CD1c-positive myeloid dendritic cell (primary cell): ENCODE measurements around the gene WDR7.

Source experiments
- DNase-seq: peaks from one replicate; pipeline ENCODE4 v3.0.0-alpha.2; 2016; ENCODE audit errors: extremely low spot score

The WDR7 gene

DNA sequence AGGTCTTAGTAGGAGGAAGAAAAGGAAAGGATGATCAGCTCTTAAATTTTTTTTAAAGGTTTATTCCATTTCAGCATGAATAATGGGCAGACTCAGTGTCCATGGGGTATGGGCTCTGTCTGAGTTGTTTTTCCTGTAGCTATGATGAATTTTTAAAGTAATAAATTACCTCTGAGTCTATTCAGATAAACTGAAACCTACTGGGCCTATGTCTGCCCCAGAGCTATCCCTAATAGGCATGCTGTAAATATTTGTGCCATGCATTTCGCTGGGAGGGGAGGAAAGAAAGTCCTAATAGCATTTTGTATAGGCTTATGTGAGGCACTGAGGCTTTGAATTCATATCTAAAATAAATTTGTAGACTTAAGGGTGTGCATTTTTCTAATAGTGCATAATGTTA, 285.3 kb downstream of the WDR7 start:
- DNase-seq: no peak

DNA sequence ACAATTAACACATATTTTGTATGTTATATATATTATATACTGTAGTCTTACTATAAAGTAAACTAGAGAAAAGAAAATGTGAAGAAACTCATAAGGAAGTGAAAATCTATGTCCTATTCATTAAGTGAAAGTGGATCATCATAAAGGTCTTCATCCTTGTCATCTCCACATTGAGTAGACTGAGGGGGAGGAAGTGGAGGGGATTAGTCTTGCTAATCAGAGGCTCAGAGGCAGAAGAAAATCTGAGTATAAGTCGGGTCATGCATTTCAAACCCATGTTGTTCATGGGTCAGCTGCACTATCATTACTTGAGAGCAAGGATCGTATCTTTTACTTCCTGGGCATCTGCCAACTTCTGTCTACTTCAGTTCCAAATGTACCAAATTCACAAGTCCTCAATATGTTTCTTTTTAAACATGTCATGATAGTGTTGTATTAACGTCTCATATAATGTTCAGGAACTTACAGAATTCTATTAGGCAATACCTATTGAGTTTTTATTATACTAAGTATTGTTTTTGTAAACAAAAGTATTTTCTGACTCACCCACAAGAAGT, 286.8 kb downstream of the WDR7 start:
- no peak for DNase-seq

DNA sequence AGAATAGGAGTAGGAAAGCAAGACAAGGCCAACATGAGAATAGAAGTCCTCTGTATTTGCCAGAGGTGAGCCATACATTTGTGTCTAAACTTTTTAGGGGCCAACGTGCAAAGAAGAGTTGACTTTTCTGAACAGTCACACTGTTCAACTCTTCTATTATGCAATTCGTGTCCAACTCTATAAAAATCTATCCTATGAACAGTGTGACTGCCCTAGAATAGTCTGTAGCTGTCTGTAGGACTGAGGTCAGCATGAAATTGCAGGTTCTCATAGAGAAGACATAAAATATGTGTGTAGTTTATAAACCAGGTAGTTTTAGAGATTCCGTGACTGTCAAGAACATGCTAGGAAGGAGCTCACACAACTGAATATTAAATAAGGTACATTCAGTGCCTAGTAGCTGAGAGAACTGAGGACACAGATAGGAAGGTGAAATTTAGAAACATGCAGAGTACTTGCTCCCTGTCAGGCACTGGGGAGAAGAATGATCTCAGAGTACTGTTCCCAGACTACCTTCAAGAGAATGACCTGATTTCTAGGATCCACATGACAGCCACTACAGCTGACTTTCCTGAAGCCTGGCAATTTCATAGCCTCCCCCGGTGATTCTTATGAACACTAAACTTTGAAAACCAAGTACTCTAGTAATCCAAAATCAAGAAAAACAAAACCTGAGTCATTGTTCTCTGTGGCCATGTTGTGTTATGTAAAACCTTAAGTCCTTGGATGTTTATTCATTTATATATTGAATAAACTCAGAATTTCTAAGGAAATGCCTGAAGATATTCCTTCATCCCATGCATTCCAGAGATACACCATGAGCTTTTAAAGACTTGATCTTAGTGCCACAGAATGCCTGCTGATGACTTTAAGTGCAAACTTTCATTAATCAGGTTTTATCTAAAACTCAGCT, 294.3 kb downstream of the WDR7 start:
- DNase-seq: no peak

DNA sequence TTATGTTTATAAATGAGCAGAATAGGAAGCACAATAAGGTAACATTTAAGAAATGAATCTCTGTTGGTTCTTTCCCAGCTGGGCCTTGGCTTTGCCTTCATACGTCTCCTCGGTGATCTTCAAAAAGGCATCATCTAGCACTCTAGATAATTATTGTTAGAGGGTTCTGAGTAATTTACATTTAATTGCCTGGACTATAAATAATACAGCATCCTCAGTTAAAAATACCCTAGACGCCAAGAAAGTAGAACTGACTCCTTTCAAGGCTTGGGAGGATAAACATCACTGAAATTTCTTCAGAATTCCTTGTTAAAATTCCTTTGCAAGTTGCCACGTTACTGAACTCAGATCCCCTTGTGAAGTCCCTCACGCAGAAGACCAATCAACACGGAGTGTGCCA, 296.1 kb downstream of the WDR7 start:
- no peak for DNase-seq

DNA sequence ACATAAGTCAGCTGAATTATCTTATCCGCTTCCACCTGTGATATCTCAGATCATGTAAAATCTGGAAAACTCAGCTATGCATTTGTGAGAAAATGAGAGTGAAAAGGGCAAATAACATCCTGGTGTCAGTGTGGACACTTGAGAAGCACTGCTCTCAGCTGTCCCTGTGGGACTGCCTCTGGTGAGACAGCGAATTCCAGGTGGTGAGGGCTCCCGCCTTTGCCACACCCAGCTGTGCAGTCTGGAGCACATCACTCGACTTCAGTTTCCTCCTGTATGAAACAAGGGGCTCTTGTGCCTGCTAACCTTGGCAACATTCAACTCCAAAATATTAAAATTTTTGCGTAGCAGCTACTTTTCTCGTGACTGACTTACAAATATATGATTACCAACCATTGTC, 300.9 kb downstream of the WDR7 start:
- no peak for DNase-seq

DNA sequence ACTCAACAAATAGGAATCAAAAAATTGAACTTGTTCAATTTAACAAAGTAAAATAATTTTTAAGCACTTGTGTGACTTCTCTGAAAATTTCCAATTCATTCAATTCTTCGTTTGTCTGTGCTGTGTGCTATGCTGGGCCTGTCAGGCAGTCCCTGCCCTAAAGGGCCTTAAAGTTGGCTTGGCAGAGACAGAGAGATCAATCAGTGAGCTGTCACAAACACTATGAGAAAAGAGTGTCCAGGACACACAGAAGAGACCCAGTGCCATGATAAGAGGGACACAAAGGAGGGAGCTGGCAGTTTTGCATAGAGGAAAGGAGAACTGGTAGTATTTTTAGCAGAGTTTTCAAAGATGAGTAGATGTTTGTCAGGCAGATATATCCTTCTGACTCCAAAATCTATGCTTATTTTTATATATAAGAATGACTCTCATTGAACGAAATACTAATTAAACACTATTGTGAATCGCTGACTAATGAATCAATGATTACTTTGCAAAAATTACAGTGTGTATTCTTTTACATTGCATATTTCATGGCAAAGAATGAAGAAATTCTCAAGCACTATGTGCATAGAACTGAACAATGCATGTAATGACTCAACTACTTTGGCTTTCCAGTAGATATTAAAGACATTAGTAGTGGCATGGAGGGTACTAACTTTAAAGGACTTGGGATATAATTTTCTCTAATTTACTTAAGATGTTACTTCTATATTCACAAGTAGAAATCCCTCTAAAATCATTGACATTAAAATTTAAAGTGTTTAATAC, 302.5 kb downstream of the WDR7 start:
- DNase-seq: no peak

DNA sequence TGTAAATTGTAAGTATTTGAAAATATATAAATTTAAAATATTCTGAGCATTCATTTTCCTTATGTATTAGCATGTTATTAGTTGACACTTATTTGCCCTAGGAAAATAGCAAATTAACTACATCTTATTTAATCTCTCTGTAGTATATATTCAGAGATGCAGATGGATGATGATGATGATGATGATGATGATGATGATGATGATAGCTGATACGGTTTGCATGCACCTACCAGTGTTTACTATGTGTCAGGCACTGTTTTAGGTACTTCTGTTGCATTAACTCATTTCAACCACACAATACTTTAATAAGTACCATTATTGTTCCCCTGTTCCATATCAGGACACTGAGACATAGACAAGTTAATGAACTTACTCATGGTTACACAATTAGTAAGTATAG, 304.3 kb downstream of the WDR7 start:
- DNase-seq: no peak

DNA sequence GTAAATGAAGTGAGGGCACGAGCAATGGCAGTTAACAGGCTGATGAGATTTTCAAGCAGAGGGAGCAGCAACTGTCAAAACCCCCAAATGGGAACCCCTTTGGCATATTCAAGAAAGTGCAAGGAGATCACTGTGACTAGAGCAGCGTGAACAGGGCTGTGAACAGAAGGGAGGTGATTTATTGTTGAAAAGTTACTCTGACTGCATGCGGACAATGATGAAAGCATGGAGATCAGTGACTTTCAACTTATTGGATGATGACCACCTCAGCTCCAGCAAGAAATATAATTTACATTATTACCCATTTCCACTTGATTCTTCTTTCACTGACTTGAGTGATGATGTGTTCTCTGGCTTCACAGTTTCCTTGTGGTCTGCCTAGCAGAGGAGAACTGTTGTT, 308.0 kb downstream of the WDR7 start:
- DNase-seq: no peak

DNA sequence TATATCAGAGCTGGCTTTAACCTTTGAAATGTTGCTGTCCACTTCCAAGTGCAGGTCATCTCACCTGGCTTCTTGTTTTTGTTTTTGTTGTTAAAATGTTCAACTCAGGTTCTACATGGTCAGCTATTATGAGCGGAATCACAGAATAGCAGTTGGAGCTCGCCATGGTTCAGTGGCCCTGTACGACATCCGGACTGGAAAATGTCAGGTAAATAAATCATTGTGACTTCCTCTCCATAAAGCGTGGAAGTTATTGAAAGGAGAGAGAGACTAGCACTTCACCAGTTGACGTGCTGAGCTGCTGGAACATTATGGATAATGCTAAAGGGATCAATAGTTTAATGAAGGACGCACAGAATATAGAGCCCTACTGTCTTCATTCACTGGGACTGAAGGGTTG, 311.2 kb downstream of the WDR7 start:
- no peak for DNase-seq

DNA sequence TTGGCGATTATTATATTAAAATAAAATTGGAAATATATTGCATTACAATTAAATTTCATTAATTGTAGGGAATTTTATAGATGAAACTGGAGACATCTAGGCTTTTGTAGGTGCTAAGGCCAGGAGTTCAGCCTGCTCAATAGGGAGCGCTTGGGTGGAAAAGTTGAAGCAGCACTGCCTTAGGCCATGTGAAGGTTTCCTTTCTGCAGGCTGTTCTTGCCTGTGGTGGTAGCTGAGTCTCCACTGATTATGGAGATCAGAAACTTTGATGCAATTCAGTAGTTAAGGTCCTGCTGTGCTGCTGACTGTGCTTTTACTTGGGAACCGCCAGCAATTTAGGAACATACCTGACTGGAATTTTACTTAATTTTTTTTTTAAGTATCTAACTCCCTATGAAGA, 315.9 kb downstream of the WDR7 start:
- DNase-seq: no peak

DNA sequence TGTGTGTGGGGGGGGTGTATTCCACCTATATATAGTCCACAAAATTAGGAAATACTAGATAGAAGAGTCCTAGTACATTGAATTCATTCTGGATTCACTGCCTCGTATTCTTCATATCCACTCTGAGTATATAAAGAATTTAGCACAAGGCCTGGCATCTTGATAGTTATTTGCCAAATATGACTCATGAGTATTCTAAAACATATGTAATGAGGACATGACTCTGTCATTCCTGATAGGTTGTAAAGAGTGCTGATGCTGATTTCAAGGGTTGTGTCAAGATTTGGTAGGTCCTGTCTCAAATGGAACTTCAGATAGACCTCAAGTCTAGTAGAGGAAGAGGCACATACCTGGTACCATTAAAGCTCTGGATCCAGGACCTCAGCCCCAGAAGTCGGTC, 322.3 kb downstream of the WDR7 start:
- DNase-seq: no peak

DNA sequence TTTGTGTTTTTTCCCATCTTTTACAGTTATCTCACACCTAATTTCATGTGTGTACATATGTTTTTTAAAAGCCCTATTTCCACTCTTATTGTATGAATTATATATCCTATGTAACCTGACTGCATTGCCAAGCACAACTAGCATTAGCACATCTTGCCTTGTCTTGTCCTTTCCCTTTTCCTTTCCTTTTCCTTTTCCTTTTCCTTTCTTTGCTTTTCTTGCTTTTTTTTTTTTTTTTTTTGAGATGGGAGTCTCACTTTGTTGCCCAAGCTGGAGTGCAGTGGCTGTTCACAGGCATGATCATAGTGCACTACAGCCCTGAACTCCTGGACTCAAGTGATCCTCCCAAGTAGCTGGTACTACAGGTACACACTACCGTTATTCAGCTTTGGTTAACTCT, 323.0 kb downstream of the WDR7 start:
- DNase-seq: no peak

DNA sequence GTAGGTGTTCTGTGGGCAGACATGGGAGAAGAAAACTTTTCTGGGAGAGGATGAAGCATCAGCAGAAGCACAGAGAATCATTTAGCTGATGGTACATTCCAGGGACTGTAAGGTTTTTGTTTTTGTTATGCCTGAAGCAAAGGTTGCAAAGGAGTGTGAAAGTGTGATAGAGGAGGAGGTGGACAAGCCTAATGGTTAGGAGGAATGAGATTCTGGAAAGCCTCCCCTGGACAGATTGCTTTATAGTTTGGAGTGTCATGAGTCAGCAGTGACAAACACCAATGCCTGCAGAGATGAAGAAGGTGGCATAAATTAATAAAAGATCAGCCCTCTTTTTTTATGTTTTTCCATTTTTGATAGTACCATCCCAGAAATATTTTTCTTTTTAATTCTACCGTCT, 324.1 kb downstream of the WDR7 start:
- no peak for DNase-seq

DNA sequence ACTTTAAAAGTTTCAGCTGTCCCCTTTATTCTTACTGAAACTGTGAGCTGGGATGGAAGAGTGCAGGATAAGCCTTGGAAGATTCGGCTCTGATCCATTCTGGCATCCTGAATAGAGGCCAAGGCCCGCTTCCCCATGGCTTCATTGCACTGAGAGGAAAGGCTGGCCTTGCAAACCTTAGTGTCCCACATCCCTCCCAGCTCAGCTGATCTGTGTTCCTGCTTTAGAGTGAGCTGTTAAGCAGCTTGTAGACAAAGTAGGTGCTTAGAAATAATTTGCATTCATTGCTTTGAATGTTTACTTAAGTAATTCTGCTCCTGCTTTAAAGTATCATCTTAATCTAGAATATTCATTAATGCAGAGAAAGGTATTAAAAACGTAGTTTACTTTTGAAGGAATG, 326.1 kb downstream of the WDR7 start:
- no peak for DNase-seq

DNA sequence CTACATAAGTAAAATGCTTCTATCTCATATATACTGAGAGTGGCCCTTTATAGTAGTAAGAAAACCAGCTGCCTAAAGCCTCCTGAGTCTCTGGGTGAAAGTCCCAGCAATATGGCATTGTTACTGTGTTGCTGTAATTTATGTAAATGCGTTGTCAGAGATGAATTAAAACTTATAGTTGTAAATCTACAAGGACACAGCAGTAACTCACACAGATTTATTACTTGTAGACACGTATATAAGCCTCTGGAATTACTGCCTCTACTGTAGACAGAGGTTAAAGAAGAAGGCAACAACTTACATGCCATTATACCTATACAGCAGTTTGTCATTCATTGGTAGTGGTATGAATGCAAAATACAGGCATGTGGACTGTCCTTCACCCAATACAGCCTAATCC, 326.6 kb downstream of the WDR7 start:
- DNase-seq: no peak

DNA sequence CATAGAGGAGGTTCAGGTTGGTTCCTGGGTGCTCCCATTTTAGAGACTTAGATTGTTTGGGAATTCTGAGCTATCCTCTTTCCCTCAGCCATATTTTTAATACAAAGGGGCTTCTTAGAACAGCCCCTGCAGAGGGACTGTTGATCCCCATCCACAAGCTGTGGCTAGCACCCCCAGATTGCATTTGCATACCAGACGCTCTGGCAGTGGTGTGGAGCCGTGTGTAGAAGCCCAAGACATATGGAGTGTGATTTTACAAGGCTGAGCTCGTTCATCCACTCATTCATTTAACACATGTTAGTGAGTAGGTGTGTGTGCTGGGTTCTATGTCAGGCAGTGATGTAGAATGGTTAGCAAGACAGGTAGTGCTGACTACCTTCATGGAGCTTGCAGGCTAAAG, 329.0 kb downstream of the WDR7 start:
- no peak for DNase-seq

DNA sequence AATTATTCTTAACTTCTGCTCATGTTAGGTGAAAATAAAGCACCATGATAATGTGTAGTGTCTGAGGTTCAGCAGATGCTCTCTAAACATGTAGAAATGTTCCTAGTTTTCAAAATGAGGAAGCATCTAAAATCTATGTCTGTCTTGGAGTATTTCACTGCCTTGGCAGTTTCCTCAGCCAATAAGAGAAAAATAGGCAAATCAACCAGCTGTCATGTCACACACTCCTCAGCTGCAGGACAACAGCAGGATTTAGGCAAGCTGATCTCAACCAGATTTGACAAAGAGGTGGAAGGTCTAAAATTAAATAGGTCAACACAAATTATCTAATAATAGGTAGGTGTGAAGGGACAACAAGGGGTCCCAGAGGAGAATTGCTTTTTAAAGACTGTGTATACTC, 331.6 kb downstream of the WDR7 start:
- DNase-seq: no peak

DNA sequence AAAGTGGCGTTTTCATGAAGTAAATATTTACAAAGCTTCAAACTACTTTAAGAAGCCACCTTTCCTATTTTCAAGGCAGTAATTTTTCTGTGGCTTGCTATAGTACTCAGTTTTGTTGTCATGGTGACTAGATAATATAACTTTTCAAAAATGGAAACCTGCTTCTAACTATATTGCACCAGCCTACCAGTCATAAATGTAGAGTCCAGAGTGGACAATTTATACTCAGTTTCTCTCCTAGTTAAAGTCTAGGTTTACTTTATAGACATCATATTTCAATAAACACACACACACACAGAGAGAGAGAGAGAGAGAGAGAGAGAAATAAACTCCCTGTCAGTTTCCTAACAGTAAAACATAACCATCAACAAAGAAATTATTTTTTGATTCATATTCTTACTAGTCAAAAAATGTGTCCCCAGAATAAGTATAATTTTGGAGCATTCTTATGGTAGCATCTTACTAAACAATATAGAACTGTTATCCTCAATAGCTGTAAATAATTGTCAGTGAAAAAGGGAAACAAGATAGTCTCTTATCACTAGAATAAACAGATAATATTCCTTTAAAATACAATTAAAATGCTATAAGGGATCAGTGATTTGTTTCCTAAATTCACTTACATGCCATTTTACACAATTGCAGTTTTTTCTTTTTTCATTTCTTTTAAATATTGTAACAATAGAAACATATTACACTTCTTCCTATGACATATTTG, 332.3 kb downstream of the WDR7 start:
- no peak for DNase-seq

DNA sequence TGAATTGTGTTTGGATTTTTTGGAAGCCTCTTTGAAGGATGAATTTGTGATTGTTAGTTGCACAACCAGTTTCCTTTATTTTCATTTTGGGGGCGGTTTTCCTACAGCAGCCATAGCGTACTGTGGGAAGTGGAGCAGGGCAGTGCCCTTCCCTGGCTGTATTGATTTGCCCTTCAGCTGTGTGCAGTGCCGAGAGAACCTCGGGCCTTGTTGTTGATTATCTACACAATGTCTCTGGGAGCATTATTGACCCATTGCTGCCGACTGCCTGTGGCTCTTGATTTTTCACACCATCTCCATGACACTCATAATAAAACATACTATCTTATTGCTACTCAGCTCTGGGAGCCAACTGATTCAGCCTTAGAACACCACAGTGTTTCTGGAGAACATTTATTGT, 333.6 kb downstream of the WDR7 start:
- DNase-seq: no peak

DNA sequence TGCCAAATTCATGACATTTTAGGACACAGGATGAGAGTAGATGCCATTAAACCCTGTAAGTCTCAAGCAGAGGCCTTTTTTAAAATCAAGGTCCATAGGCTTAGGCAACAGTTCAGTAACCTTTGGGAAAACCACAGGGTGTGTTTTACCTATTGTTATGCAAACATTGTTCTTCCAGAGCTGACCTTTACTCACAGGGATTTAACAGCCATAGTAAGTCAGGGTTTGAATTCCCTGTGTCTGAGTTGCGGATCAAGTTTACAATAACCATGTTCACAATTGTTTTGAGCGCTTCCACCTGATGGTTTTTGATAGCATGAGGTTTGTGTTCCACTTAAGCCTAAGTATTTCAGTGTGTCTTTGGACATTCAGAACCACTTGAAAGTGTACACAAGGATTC, 335.7 kb downstream of the WDR7 start:
- no peak for DNase-seq

DNA sequence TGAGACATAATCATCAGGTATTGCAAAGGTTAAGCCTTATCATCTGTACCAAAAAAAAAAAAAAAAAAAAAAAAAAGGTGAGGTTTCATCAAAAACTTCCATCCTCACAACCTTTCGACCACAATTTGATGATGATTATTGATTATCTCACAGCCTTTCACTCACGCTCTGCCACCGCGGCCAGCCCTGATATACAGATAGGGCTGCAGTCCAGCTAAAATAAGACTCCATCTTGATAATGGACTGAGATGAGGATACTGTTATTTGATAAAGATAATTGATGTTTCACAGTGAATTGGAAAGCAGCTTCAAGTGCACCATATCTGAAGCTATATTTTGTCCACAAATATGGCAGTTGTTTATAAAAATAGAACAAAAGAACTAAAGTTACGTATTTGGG, 336.1 kb downstream of the WDR7 start:
- DNase-seq: no peak

DNA sequence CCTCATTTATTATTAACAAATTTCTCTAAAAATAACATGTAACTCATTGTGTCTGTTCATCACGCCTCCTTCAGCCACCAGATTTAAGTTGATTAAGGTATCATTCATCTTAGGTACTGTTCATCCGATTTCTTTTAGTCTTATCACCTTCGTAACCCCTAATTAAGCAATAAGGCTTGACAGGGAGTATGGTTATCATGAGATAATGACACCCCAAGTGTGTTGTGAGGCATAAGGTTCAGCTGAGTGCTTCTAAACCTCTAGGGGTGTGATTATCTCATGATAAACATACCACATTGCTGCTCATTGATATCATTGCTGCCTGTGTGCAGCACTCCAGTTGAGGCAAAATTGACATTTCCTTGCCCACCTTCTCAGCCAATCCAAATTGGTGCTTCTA, 336.9 kb downstream of the WDR7 start:
- no peak for DNase-seq
